ENCODE data around the gene CLK2.
"Not testable (repeated sequence)": the region's sequence is repeated elsewhere in the genome, so short reads cannot be mapped to it uniquely, and the experiment has no call there.

Gene CLK2

GRCh38 chr1:155223047-155223446 lies 50.3 kb downstream of the CLK2 start:
- Histone ChIP-seq H3K27me3 (no peaks in the 10 kb centered on the region), H3K9me3 (no peaks in the 10 kb centered on the region), H3K36me3 (peaks cover 4% of the 10 kb centered on the region; the same call in 1 of the 2 replicates), H3K4me1 (peaks cover 9% of the 10 kb centered on the region), H3K4me3 (ENCODE audit: low read depth, low read length) (no peak overlapping the region)
- TF ChIP-seq, protein P1, sequence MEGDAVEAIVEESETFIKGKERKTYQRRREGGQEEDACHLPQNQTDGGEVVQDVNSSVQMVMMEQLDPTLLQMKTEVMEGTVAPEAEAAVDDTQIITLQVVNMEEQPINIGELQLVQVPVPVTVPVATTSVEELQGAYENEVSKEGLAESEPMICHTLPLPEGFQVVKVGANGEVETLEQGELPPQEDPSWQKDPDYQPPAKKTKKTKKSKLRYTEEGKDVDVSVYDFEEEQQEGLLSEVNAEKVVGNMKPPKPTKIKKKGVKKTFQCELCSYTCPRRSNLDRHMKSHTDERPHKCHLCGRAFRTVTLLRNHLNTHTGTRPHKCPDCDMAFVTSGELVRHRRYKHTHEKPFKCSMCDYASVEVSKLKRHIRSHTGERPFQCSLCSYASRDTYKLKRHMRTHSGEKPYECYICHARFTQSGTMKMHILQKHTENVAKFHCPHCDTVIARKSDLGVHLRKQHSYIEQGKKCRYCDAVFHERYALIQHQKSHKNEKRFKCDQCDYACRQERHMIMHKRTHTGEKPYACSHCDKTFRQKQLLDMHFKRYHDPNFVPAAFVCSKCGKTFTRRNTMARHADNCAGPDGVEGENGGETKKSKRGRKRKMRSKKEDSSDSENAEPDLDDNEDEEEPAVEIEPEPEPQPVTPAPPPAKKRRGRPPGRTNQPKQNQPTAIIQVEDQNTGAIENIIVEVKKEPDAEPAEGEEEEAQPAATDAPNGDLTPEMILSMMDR (IDR thresholded peaks at IDR 0.05; ENCODE audit: low read depth, low read length) = no peak
- no peak for DNase-seq

- not testable (repeated sequence) for H3K4me1 ChIP-seq; H3K4me3 ChIP-seq (ENCODE audit: low read depth, low read length); H3K36me3 ChIP-seq; H3K27me3 ChIP-seq; H3K9me3 ChIP-seq; DNase-seq
These were observed 52.9 kb downstream of the CLK2 start for GRCh38 chr1:155220211-155220965.

- TF ChIP-seq, protein P1 (IDR thresholded peaks at IDR 0.05; ENCODE audit: low read depth, low read length) = no peak
- Histone ChIP-seq H3K27me3 (no peaks in the 10 kb centered on the region), H3K9me3 (no peaks in the 10 kb centered on the region), H3K4me1 (peaks cover 2% of the 10 kb centered on the region; the same call in 1 of the 2 replicates), H3K36me3 (peaks cover 4% of the 10 kb centered on the region; the same call in 1 of the 2 replicates), H3K4me3 (ENCODE audit: low read depth, low read length) (peak overlapping the region; percentile 45)
- DNase-seq = peak; percentile 30
These were observed 53.7 kb downstream of the CLK2 start for GRCh38 chr1:155219592-155220031.

DNA sequence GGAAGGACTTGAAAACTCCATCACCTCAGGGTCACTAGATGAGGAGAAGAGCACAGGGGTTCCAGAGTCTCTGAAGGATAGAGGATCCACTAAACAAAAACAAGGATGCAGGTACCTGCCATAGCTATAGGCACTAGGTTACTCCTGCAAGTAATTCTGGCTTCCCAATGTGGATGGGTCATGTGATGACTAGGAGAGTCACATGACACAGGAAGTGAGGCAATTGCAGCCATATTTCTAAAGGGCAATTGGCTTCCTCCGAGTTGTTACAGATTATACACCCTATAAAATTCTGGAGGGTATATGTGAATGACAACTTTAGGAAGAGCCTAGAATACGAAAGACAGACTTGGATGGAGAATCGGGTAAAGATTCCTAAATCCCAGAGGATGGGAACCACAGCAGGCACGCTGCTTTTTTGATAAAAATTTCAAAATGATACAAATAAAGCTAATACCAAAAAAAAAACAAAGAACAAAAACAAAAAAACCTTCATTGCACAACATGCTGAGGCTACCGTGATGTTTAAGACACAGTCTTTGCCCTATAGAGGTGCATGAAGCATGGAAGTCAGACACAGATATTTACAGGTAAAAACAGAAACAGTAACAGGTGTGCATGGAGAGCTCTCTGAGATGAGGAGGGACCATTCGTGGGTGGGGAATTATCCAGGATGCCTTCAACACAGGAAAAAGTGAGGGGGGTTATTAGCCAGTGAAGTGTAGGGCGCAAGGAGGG lies 54.3 kb downstream of the CLK2 start:
- Histone ChIP-seq H3K4me1 (peaks cover 2% of the 10 kb centered on the region; the same call in 1 of the 2 replicates), H3K9me3 (no peaks in the 10 kb centered on the region), H3K36me3 (peaks cover 1% of the 10 kb centered on the region; the same call in 1 of the 2 replicates), H3K27me3 (no peaks in the 10 kb centered on the region), H3K4me3 (ENCODE audit: low read depth, low read length) (peak overlapping the region; percentile 45)
- TF ChIP-seq, protein P1 (IDR thresholded peaks at IDR 0.05; ENCODE audit: low read depth, low read length) = no peak
- peak; percentile 61 for DNase-seq

- H3K27me3 ChIP-seq; H3K36me3 ChIP-seq; DNase-seq; H3K4me1 ChIP-seq; H3K4me3 ChIP-seq (ENCODE audit: low read depth, low read length); H3K9me3 ChIP-seq: not testable (repeated sequence)
These were observed 58.6 kb downstream of the CLK2 start for GRCh38 chr1:155214702-155215101.

Measured in BE2C (cell line).